Mucosa of descending colon (tissue), 3 donors: Measurements from ENCODE around the gene IRAG1. TPM values are rescaled to one million over a fixed set of nuclear protein-coding genes. Genes with fewer than 3 reads are reported as not detected.

Experiments used
- ATAC-seq: fragments of 200-7000 bp; cut with Tn5 transposase; one replicate; pipeline ENCODE4 v1.9.1; 2020; ENCODE audit warnings: mild to moderate bottlenecking, moderate library complexity
- DNase-seq, 3 donors: peaks; one replicate each; pipeline ENCODE4 v3.0.0-alpha.2; 2020
- H3K36me3 ChIP-seq: fragments of 200-600 bp; one replicate; pipeline ENCODE4 v1.8.0; 2021; ENCODE audit warnings: low read depth, mild to moderate bottlenecking
- H3K4me1 ChIP-seq: fragments of 200-600 bp; one replicate; pipeline ENCODE4 v1.8.0; 2021; ENCODE audit warnings: low read depth, mild to moderate bottlenecking
- H3K4me3 ChIP-seq: fragments of 200-600 bp; one replicate; pipeline ENCODE4 v1.8.0; 2021; ENCODE audit warnings: mild to moderate bottlenecking
- H3K9me3 ChIP-seq: fragments of 200-600 bp; one replicate; pipeline ENCODE4 v1.8.0; 2021; ENCODE audit warnings: mild to moderate bottlenecking
- CTCF ChIP-seq: fragments of 200-600 bp; IDR thresholded peaks from one replicate; pipeline ENCODE4 v1.8.0; 2022; ENCODE audit warnings: antibody characterized with exemption, mild to moderate bottlenecking
- intact Hi-C, 2 donors: fragments of 100-400 bp; cut with DNase I in 1 of 2; cut with micrococcal nuclease in 1 of 2; formaldehyde crosslinking; loops; one replicate each; pipeline versions ENCODE4 v1.11.0 to v1.11.1; 2022; cut with DNase I, micrococcal nuclease
- total RNA-seq, 3 donors: library from RNA; stranded (reverse); fragmentation: NEBNext Ultra II Directional in 2 of 3; extraction: Animal tissue kit (Norgen Biotek cat#: 25700) in 2 of 3; gene quantifications; one replicate each; pipeline versions ENCODE4 v1.2.1 to v1.2.4, GENCODE V29; 2021 to 2023
- donor health status: DM: no; HTN: no; CAD: no; lungs with moderate emphysema.
- donor health status: DM: no; HTN: no; CAD: no.
- donor health status: DM: no; HTN: yes; CAD: no.

IRAG1 gene
- total RNA-seq, 3 donors from 2014 or later, result 7.5 to 134 (median 15.4) TPM

DNA sequence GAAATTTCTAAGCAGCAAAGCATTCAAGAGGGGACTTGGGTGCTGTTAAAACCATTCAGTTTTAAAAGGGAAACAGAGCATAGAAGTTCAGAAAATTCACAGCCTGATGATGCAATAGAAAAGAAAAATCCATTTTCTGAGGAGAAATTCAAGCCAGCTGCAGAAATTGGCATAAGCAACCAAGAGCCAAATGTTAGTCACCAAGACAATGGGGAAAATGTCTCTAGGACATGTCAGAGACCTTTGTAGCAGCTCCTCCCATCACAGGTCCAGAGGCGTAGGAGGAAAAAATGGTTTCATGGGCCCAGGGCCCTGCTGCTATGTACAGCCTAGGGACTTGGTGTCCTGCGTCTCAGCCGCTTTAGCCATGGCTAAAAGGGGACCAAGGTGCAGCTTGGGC, 5.5 kb upstream of the IRAG1 start:
- no peak for TF ChIP-seq CTCF
- DNase-seq, result no peak
- Histone ChIP-seq H3K4me3 (no peak overlapping the region), H3K4me1 (no peaks in the 10 kb centered on the region), H3K9me3 (no peaks in the 10 kb centered on the region), H3K36me3 (no peaks in the 10 kb centered on the region)
- no peak for ATAC-seq
- intact Hi-C loops, result no loop called here

- TF ChIP-seq CTCF, result no peak
- intact Hi-C loops, result no loop called here
- H3K9me3 ChIP-seq, result no peaks in the 10 kb centered on the region
These were observed 3.7 kb upstream of the IRAG1 start for GRCh38 chr11:10697323-10697620.

GRCh38 chr11:10696468-10697322, 3.1 kb upstream of the IRAG1 start:
- H3K4me1 ChIP-seq, result no peaks in the 10 kb centered on the region
- TF ChIP-seq CTCF, result no peak
- H3K4me3 ChIP-seq, result no peak overlapping the region
- intact Hi-C loops, result no loop called here
- DNase-seq, result no peak
- no peak for ATAC-seq
- no peaks in the 10 kb centered on the region for H3K36me3 ChIP-seq
- no peaks in the 10 kb centered on the region for H3K9me3 ChIP-seq

More at GRCh38 chr11:10697323-10697620, 3.7 kb upstream of the IRAG1 start:
- no peaks in the 10 kb centered on the region for H3K4me1 ChIP-seq
- H3K4me3 ChIP-seq, result no peak overlapping the region
- ATAC-seq, result no peak
- H3K36me3 ChIP-seq, result no peaks in the 10 kb centered on the region
- no peak for DNase-seq

DNA sequence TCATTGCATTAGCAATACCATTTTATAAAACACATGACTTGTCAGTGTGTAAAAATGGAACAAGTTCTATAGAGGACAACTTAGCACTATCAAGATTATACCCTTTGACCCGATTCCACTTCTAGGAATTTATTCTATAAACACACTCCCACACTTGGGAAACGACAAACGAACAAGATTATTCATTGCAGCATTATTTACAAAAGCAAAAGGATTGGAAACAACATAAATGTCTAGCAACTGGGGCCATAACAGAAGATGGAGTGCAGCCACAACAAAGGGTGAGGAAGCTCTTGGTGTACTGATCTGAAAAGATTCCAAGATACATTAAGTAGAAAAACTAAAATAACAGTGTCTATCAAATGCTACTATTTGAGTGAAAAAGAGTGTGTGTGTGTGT, 2.3 kb upstream of the IRAG1 start:
- DNase-seq, result no peak

GRCh38 chr11:10694486-10695239, 1.1 kb upstream of the IRAG1 start:
- Histone ChIP-seq H3K4me1 (no peaks in the 10 kb centered on the region), H3K36me3 (no peaks in the 10 kb centered on the region), H3K4me3 (no peak overlapping the region), H3K9me3 (no peaks in the 10 kb centered on the region)
- intact Hi-C loops, result no loop called here
- ATAC-seq, result no peak
- no peak for DNase-seq
- TF ChIP-seq CTCF, result no peak

More for the DNA sequence above, 2.3 kb upstream of the IRAG1 start:
- intact Hi-C loops, result no loop called here
- Histone ChIP-seq H3K9me3 (no peaks in the 10 kb centered on the region), H3K4me1 (no peaks in the 10 kb centered on the region), H3K4me3 (no peak overlapping the region), H3K36me3 (no peaks in the 10 kb centered on the region)
- TF ChIP-seq CTCF, result no peak
- ATAC-seq, result no peak
